Osteoblast (primary cell): ENCODE data around the gene ZNF841. TPM values are rescaled to one million over a fixed set of nuclear protein-coding genes. Genes with fewer than 3 reads are reported as not detected.
A peak's percentile ranks its signal among the peaks of the same experiment; 100 is the strongest.
"Not testable (repeated sequence)": the region's sequence is repeated elsewhere in the genome, so short reads cannot be mapped to it uniquely, and the experiment has no call there.

Source experiments
- DNase-seq: peaks from one replicate; pipeline ENCODE4 v3.0.0; 2011; ENCODE audit warnings: low spot score, mixed read lengths; ENCODE audit not compliant: insufficient read length; ENCODE audit errors: missing footprints
- H2AFZ ChIP-seq: 2 replicates; pipeline ENCODE4 v1.6.0; 2011; ENCODE audit warnings: mild to moderate bottlenecking, low read length
- H3K27ac ChIP-seq: 2 replicates; pipeline ENCODE4 v1.5.1; 2011; ENCODE audit warnings: mild to moderate bottlenecking, low read depth, low read length, moderate library complexity
- H3K27me3 ChIP-seq: 2 replicates; pipeline ENCODE4 v1.6.0; 2012; ENCODE audit warnings: mild to moderate bottlenecking, control low read depth, inconsistent platforms, low read length, moderate library complexity; ENCODE audit not compliant: insufficient read depth
- H3K36me3 ChIP-seq: 2 replicates; pipeline ENCODE4 v1.5.1; 2011; ENCODE audit warnings: mild to moderate bottlenecking, low read length, control low read depth, moderate library complexity; ENCODE audit not compliant: insufficient read depth
- H3K4me1 ChIP-seq: 2 replicates; pipeline ENCODE4 v1.5.1; 2011; ENCODE audit warnings: mild to moderate bottlenecking, low read length, control low read depth, moderate library complexity; ENCODE audit not compliant: insufficient read depth
- H3K4me2 ChIP-seq: 2 replicates; pipeline ENCODE4 v1.6.0; 2011; ENCODE audit warnings: mild to moderate bottlenecking, low read length; ENCODE audit not compliant: insufficient read depth
- H3K4me3 ChIP-seq: fragments of 200-600 bp; sonication (generic); 3 replicates; pipeline ENCODE4 v1.5.1; 2012; ENCODE audit warnings: mild to moderate bottlenecking, low read length, inconsistent platforms; ENCODE audit not compliant: insufficient read depth
- H3K79me2 ChIP-seq: 2 replicates; pipeline ENCODE4 v1.6.0; 2012; ENCODE audit warnings: mild to moderate bottlenecking, low read length, control low read depth, inconsistent platforms; ENCODE audit not compliant: insufficient read depth
- H3K9me3 ChIP-seq: 2 replicates; pipeline ENCODE4 v1.5.1; 2011; ENCODE audit warnings: low read depth, low read length, control low read depth
- H4K20me1 ChIP-seq: 2 replicates; pipeline ENCODE4 v1.6.0; 2012; ENCODE audit warnings: mild to moderate bottlenecking, low read length, control low read depth; ENCODE audit not compliant: insufficient read depth
- total RNA-seq: library from RNA; depleted of rRNA; stranded (reverse); fragments of >200 nt; gene quantifications from 2 replicates; pipeline ENCODE4 v1.2.3, GENCODE V29; 2012
- TF ChIP-seq, protein P1 (sequence below): IDR thresholded peaks from 2 replicates; pipeline ENCODE4 v1.5.1; 2011; ENCODE audit warnings: mild to moderate bottlenecking, low read depth, low read length, moderate library complexity; ENCODE audit errors: extremely low read depth

ZNF841 gene
- total RNA-seq, 1 donor = 27.9 TPM

DNA sequence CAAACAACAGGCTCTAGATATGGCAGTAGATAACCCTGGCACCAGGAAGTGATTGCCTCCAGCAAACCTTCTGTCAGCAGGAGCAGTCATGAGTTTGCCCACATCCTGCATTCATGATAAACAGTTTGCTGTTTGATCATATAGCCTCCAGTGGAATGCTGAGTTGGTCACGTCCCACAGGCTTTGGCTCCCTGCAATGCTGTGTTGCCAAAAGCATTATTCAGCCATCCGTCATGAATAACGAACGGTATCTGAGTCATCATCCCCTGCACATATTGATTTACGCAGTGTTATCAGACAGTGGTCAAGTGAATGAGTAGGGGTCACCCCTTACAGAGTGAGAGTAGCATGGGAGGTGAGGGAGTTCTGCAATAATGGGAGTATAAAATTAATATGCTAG, 25.1 kb downstream of the ZNF841 start:
- H3K4me1 ChIP-seq = no peaks in the 10 kb centered on the region
- no peak overlapping the region for H2AFZ ChIP-seq
- no peaks in the 10 kb centered on the region for H4K20me1 ChIP-seq
- H3K79me2 ChIP-seq = peaks cover 55% of the 10 kb centered on the region
- no peak for DNase-seq
- H3K4me2 ChIP-seq = no peak overlapping the region
- H3K36me3 ChIP-seq = peaks cover 92% of the 10 kb centered on the region
- H3K9me3 ChIP-seq = peaks cover 47% of the 10 kb centered on the region
- no peak overlapping the region for H3K4me3 ChIP-seq
- H3K27ac ChIP-seq = no peak overlapping the region
- TF ChIP-seq, protein P1, sequence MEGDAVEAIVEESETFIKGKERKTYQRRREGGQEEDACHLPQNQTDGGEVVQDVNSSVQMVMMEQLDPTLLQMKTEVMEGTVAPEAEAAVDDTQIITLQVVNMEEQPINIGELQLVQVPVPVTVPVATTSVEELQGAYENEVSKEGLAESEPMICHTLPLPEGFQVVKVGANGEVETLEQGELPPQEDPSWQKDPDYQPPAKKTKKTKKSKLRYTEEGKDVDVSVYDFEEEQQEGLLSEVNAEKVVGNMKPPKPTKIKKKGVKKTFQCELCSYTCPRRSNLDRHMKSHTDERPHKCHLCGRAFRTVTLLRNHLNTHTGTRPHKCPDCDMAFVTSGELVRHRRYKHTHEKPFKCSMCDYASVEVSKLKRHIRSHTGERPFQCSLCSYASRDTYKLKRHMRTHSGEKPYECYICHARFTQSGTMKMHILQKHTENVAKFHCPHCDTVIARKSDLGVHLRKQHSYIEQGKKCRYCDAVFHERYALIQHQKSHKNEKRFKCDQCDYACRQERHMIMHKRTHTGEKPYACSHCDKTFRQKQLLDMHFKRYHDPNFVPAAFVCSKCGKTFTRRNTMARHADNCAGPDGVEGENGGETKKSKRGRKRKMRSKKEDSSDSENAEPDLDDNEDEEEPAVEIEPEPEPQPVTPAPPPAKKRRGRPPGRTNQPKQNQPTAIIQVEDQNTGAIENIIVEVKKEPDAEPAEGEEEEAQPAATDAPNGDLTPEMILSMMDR = no peak
- H3K27me3 ChIP-seq = no peaks in the 10 kb centered on the region

DNA sequence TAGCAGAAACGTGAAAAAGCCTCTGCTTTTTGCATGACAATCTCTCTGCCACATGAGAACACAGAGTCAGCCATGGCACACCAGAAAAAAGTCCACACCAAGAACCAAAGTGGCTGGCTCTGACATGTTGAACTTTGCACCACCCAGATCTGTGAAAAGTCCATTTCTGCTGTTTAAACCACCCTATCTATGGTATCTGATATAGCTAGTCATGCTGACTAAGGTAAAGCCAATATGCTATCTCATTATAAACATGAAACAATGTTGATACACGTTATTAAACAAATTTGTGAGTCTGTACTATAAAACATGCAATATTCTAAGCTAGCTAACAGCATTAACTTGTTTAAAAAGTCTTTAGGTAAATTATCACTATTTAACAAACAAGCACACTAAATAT, 25.9 kb downstream of the ZNF841 start:
- no peaks in the 10 kb centered on the region for H3K27me3 ChIP-seq
- no peak overlapping the region for H3K4me2 ChIP-seq
- H4K20me1 ChIP-seq = no peaks in the 10 kb centered on the region
- H2AFZ ChIP-seq = no peak overlapping the region
- H3K4me3 ChIP-seq = no peak overlapping the region
- H3K79me2 ChIP-seq = peaks cover 47% of the 10 kb centered on the region
- peaks cover 92% of the 10 kb centered on the region for H3K36me3 ChIP-seq
- TF ChIP-seq, protein P1 = no peak
- no peaks in the 10 kb centered on the region for H3K4me1 ChIP-seq
- DNase-seq = no peak
- H3K27ac ChIP-seq = no peak overlapping the region
- H3K9me3 ChIP-seq = peaks cover 51% of the 10 kb centered on the region

DNA sequence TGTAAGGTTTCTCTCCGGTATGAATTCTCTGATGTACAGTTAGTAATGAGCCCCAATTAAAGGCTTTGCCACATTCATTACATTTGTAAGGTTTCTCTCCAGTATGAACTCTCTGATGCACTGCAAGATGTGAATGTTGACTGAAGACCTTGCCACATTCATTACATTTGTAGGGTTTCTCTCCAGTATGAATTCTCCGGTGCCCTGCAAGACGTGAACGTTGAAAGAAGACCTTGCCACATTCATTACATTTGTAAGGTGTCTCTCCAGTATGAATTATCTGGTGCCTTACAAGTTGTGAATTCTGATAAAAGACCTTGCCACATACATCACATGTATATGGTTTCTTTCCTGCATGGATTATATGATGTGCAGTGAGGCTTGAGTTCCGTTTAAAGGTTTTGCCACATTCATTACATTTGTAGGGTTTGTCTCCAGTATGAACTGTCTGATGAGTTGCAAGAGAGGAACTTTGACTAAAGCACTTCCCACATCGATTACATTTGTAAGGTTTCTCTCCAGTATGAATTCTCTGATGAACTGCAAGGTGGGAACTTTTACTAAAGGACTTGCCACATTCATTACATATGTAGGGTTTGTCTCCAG, 29.2 kb downstream of the ZNF841 start:
- H3K27ac ChIP-seq = no peak overlapping the region
- H3K79me2 ChIP-seq = peaks cover 31% of the 10 kb centered on the region
- H3K36me3 ChIP-seq = peaks cover 81% of the 10 kb centered on the region
- H4K20me1 ChIP-seq = no peaks in the 10 kb centered on the region
- H3K4me1 ChIP-seq = no peaks in the 10 kb centered on the region
- TF ChIP-seq, protein P1 = no peak
- H3K27me3 ChIP-seq = no peaks in the 10 kb centered on the region
- DNase-seq = no peak
- peaks cover 58% of the 10 kb centered on the region for H3K9me3 ChIP-seq
- no peak overlapping the region for H3K4me2 ChIP-seq
- no peak overlapping the region for H2AFZ ChIP-seq
- peak overlapping the region; percentile 18 for H3K4me3 ChIP-seq

DNA sequence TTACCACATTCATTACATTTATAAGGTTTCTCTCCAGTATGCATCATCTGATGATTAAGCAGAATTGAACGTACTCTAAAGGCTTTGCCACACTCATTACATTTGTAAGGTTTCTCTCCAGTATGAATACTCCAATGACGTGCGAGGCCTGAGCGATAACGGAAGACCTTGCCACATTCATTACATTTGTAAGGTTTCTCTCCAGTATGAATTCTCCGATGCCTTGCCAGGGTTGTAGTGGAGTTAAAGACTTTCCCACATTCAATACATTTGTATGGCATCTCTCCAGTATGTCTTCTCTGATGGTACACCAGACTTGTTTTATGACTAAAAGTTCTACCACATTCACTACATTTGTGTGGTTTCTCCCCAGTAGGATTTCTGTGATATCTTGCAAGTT, 30.2 kb downstream of the ZNF841 start:
- Histone ChIP-seq H3K79me2 (peaks cover 24% of the 10 kb centered on the region), H3K4me1 (no peaks in the 10 kb centered on the region), H3K27ac (no peak overlapping the region), H3K27me3 (no peaks in the 10 kb centered on the region), H3K36me3 (peaks cover 72% of the 10 kb centered on the region), H3K9me3 (peaks cover 60% of the 10 kb centered on the region), H3K4me2 (no peak overlapping the region), H4K20me1 (no peaks in the 10 kb centered on the region), H2AFZ (no peak overlapping the region), H3K4me3 (no peak overlapping the region)
- no peak for DNase-seq
- TF ChIP-seq, protein P1 = no peak

DNA sequence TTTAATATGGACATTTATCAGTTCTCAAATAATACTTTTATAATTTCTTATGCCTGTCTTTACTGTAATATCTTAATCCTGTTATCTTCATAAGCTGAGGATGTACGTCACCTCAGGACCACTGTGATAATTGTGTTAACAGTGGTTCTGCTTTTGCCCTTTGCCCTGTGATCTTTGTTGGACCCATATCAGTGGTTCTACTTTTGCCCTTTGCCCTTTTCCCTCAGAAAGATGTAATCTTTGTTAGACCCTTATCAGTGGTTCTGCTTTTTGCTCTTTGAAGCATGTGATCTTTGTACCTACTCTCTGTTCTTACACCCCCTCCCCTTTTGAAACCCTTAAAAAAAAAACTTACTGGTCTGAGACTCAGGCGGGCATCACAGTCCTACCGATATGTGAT, 39.1 kb downstream of the ZNF841 start:
- not testable (repeated sequence) for H3K27ac ChIP-seq, H3K4me1 ChIP-seq, H4K20me1 ChIP-seq, H3K9me3 ChIP-seq, DNase-seq, H2AFZ ChIP-seq, H3K79me2 ChIP-seq, H3K4me2 ChIP-seq, H3K4me3 ChIP-seq, H3K36me3 ChIP-seq, H3K27me3 ChIP-seq

DNA sequence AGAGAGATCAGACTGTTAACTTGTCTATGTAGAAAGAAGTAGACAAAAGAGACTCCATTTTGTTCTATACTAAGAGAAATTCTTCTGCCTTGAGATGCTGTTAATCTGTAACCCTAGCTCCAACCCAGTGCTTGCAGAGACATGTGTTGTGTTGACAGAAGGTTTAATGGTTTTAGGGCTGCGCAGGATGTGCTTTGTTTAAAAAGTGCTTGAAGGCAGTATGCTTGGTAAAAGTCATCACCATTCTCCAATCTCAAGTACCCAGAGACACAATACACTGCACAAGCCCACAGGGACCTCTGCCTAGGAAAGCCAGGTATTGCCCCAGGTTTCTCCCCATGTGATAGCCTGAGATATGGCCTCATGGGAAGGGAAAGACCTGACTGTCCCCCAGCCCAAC, 43.8 kb downstream of the ZNF841 start:
- not testable (repeated sequence) for H3K4me1 ChIP-seq, H3K9me3 ChIP-seq, H3K27me3 ChIP-seq, H3K79me2 ChIP-seq, H3K4me2 ChIP-seq, H3K27ac ChIP-seq, H2AFZ ChIP-seq, H3K36me3 ChIP-seq, H4K20me1 ChIP-seq, DNase-seq, H3K4me3 ChIP-seq
